GM18511 (cell line): ENCODE data around the gene CDH22.

Experiments
- ATAC-seq: cut with Tn5 transposase; IDR thresholded peaks from one replicate; pipeline ENCODE4 v1.9.1; 2021; ENCODE audit warnings: mild to moderate bottlenecking, moderate library complexity; ENCODE audit not compliant: unreplicated experiment

CDH22 gene

DNA sequence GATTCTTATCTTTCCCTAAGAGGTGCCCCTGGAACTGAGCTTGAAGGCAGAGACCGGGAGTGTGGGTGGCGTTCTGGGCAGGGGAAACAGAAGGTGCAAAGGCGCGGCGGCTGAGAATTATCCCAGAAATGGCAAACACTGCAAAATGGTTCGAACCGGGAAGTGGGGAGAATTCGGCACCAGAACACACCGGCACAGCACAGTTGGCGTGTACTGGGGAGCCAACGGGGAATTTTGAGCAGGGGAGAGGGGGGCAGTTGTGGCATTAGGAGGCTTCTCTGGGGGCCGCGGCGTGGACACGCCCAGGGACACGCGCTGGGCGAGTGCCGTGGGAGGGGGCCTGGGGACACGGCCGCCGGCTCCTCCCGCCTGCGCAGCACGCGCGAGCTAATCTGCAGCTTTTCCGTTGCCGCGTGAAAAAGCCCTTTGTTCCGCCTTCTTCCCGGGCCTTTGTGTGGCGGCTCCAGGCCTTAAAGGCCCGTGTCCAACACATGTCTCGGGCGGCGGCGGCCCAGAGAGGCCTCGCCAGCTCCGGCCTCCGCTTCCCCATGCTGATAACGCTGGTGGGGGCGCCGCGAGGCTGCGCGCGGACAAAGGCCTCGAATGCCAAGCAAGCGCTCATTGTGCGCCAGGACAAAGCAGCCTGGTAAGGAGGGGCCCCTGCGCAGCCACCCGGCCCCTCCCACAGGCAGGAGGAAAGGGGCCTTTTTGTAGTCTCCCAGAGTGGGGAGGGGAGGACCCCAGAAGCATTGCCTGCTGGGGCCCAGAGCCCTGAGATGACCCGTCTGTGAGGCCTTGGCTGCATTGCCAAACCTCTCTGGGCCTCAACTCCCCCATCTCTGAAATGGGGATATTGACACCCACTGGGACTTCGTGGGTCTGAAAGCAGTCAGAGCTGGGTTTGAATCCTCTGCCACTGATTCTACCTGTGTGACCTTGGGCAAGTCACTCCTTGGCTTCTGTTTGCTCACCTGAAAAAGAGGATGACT is 107.4 kb downstream of the CDH22 start:
- ATAC-seq = no peak

DNA sequence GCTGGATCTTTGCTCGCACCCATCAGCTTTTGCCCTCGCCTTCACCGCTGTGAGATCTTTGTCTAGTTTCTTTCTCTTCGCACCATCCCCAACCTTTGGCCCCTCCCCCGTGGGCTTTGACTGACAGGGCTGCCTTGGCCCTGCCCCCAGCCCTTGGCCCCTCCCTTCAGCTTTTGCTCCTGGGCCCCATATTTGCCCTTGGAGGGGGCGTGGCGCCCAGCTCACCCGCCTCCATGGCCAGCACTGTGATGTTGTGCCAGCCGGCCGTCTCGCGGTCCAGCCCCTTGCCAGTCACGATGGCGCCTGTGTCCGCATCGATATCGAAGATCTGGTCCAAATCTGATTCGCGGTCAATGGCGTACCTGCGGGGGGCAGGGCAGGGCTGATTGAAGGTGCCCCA is 109.1 kb downstream of the CDH22 start:
- ATAC-seq = no peak

DNA sequence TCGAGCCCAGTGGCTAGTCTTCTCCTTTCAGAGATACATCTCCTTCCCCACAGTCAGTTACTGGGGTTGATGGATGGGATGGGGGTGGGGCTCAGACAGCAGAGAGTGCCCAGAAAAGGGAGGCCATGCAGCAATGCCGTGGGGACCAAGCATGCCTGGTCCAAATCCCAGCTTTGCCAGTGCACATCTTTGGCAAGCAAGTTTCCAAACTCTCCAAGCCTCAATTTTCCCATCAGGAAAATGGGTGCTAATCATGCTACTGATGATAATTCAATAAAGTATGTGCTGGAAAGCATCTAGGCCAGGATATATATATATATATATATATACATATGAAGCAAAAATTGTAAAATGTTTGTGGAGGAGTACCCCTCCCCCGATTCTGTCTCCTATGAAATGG is 111.3 kb downstream of the CDH22 start:
- ATAC-seq = no peak

GRCh38 chr20:46195264-46196036 is 112.8 kb downstream of the CDH22 start:
- ATAC-seq = no peak

DNA sequence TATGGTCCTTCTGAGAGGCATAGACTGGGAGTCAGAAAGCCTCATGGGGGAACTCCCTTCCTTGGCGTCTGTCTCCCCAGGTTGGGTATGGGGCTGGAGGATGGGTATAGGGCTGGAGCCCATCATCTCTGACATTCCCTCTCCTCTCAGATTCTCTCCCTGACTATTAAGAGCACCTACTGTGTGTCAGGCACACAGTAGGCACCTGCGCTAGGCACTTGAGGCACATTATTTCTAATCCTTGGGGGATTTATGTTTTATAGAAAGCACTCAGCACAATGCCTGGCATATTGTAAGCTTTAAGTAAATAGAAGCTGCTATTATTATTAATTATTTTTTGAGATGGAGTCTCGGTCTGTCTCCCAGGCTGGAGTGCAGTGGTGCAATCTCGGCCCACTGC is 113.9 kb downstream of the CDH22 start:
- ATAC-seq = no peak

DNA sequence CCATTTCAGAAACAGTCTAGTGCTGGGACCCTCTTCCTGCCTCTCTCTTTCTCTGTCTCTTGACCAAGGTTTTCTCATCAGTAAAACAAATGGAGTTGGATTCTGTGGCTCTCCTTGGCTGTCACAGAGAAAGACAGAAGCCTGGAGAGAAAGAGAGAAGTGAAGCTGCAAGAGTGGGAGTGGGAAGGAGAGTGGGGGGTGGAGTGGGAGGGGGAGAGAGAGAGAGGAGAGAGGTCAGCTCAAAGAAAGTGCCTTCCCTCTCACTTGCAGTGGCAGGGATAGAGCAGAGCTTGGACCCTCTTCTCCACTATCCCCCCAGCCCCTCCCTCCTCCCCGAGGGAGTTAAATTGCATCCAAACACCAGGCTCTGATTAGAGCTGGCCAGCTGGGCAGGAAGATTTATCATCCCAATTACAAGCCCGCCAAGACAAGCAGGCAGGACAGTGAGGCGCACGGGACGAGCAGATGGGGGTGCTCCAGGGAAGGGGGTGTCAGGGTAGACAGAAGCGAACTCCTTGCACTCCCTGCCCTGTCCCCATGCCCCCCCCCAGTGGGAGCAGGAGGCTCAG is 115.8 kb downstream of the CDH22 start:
- no peak for ATAC-seq

- ATAC-seq = no peak
Measured at GRCh38 chr20:46191611-46192010, 116.7 kb downstream of the CDH22 start.

- no peak for ATAC-seq
Measured at GRCh38 chr20:46191168-46191540, 117.1 kb downstream of the CDH22 start.

- no peak for ATAC-seq
Measured at GRCh38 chr20:46190478-46191167, 117.7 kb downstream of the CDH22 start.

DNA sequence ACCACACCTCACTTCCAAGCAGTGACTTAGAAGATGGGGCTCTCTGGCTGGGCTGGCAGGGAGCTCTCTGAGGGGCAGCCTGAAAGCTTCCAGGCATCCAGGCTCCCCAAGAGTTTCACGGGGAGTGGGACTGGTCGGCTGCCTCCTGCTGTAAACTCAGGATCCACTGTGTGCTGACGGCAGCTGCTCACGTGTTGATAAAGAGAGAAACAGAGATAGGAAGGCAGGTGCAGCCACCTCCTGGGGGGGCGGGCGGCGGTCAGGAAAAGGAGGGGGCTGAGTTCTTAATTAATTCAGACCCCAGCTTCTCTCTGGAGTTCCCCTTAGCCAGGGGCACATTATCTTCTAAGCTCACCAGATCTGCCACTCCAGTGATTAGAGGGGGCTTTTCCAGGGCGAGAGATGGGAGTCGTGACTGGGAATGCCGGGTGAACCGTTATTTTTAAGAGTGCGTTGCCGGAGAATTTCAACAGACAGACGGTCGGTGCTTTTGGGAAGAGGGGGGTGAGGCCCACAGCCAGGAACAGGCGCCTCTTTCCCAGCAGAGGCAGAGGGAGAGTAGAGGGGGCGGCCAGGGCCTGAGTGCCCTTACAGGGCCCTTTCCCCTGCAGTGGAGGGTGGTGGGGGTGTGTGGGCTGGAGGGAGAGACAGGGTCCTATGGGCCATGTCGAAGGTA is 119.3 kb downstream of the CDH22 start:
- no peak for ATAC-seq

DNA sequence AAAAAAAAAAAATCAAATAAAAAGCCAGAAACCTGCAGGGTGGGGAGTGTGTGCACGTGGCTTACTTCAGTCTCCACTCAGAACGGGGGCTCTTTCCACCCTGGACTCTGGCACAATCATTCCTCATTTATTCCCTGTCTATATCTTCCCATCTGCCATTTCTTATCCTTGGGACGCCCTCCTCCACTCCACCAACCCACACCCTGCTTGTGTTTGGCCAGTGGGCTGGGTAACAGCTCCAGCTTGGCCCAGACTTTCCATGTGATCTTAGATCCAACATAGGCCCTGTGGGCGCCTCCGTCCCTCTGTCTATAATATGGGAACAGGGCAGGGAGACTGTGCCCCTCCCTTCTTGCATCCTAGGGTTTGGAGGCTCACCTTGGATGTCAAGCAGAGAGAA is 122.1 kb downstream of the CDH22 start:
- ATAC-seq = no peak

DNA sequence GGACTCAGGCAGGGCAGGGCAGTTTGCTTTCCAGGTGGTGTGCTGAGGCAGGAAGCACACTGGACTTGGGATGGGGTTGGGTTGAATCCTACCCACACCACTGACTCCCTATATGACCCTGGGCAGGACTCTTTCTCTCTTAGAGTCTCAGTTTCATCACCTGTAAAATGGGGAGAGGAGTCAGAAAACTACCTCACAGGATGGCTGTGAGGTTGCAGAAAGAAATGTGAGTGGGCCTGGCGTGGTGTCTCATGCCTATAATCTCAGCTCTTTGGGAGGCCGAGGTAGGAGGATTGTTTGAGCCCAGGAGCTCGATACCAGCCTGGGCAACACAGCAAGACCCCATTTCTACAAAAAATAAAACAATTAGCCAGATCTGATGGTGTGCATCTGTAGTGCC is 122.9 kb downstream of the CDH22 start:
- no peak for ATAC-seq

DNA sequence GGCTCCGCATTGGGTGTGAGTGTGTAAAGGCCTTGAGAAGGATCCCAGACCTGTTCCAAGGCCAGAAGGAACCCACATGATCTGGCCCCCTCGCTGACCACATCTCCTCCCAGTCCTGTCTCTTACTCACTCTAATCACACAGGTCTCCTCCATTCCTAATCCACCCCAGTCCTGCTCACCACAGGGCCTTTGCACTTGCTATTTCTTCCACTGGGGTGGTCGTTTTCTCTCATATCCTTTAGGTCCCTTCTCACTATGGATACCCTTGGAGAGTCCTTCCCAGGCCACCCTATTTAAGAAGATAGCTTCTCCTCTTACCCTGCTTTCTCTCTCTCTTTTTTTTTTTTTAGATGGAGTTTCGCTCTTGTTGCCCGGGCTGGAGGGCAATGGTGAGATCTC is 124.5 kb downstream of the CDH22 start:
- ATAC-seq = no peak

DNA sequence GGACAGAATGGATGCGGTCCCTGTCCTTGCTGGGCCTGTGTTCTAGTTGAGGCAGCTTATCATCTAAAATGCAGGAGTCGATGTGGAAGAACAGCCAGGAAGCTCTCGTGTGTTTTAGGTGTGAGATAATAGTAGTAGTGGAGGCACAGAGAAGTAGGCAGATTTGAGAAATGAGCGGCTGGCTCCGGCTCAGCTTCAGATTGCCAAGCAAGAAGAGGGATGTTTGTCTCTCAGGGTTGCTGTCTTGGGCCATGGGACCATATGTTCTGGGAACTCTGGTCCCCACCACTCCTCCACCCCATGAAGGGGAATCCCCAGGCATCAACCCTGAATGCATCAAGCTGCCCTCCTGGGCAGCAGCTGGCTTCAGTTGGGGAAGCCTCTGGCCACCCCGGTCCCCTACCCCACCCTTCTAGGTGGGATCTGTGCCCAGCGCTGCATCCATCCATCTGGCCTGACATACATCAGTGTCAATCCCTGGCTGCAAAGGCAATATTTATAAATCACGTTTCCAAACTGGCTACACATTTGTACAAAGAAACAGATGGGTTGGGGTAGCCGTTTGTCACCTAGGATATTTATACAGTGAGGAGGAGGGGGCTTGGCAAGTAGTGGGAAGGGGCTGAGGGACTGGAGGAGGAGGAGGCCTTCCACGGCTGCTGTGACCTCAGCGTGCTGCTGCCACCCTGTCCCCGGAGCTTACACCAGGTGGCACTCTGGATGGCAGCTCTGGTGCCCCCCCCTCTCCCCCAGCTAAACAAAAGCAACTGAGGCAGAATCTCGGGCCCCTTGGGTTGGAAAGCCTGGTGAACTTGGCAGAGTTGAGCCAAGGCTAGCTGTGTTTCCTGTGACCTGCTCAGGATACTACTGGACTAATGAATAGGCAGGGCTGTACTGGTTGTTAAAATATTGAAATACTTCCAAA is 125.8 kb downstream of the CDH22 start:
- ATAC-seq = no peak

- ATAC-seq = no peak
Measured at GRCh38 chr20:46179862-46180261, 128.4 kb downstream of the CDH22 start.

DNA sequence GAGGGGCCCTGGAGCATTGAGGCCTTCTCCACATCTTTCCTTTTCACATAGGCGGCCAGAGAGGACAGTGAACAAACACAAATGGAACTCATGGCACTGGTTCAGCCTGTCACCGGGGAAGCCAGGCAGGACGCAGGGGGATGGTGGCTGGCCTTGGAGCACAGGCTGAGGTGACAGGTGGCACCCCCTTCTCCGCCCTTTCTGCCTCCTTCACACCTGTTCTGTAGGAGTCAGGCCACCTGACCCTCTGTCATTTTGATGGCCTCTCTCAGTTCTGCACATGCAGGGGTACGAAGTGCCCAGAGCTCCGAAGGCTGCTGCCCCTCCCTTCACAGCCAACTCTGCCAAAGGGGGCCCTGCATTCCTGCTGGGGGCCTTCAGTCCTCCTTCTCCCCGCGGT is 129.4 kb downstream of the CDH22 start:
- no peak for ATAC-seq

- ATAC-seq = no peak
Measured at GRCh38 chr20:46177768-46178167, 130.5 kb downstream of the CDH22 start.

DNA sequence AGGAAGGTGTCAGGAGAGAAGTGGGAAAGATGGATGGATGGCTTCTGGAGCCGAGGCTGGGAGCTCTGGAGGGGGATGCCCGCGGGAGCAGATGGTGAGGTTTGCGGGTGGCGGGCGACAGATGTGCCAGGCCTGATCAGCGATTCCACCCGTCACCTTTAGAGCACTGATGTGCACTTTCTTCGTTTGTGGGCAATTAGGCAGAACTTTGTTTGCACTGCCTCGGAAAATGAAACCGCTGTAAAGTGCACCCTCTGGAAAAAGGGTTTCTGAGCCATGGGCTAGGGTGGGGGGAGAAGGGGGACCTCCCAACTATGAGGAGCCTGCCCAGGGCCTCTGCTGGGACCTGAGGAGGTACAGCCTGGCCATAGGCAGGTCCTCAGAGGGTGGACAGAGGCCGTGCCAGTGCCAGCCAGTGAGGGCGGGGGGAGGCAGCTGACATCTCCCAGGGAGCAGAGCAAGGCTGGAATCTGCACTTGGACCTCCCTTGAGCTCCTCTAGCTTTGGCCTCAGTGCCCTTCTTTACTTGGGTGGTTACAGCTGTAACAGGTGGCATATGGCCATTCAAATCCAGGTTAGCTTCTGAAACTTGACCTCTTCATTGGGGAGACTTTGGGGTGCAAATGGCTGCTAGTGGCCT is 131.4 kb downstream of the CDH22 start:
- ATAC-seq = no peak

DNA sequence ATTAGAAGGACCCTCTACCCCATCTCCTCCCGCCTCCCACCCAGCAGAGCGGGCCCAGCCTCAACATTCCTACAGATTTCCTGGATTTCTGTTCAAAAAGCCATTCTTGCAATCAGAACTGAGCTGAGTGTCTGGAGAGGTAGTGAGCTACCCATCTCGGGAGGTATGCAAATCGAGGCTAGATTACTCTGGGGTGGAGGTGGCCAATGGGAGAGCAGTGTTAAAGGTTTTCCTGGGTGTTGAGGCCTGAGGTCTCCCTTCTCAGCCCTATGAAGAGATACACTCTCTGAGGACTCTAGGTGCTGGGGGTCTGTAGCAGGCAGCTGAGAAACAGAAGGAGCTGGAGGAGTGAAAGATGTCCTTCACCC is 133.2 kb downstream of the CDH22 start:
- no peak for ATAC-seq
